HepG2 (cell line): ENCODE results near the gene CENATAC. TPM values are rescaled to one million over a fixed set of nuclear protein-coding genes. Genes with fewer than 3 reads are reported as not detected.

Experiments
- ASH2L ChIP-seq: fragments of 300-600, 200-600 bp; sonication (generic); IDR thresholded peaks from 2 replicates; pipeline ENCODE4 v1.7.0; 2017; ENCODE audit warnings: low read depth, mild to moderate bottlenecking, moderate library complexity, mixed read lengths, low read length; ENCODE audit not compliant: insufficient read length
- CC2D1A ChIP-seq: sonication (generic); formaldehyde crosslinking; IDR thresholded peaks from 2 replicates; pipeline ENCODE4 v1.8.1; 2023; ENCODE audit warnings: mild to moderate bottlenecking, missing genetic modification reagents
- EED ChIP-seq: sonication (generic); formaldehyde crosslinking; IDR thresholded peaks from 2 replicates; pipeline ENCODE4 v1.5.0; 2020; ENCODE audit warnings: mild to moderate bottlenecking, missing genetic modification reagents
- ETV6 ChIP-seq: sonication (generic); formaldehyde crosslinking; conservative IDR thresholded peaks from 2 replicates; pipeline ENCODE4 v1.4.0; 2020; ENCODE audit warnings: missing genetic modification reagents
- GATAD2A ChIP-seq: IDR thresholded peaks from 2 replicates; pipeline ENCODE4 v1.6.1; 2016
- GMEB2 ChIP-seq: IDR thresholded peaks from 2 replicates; pipeline ENCODE4 v1.6.1; 2016; ENCODE audit warnings: missing biosample characterization, missing genetic modification reagents, low read depth
- IRF9 ChIP-seq: sonication (generic); formaldehyde crosslinking; IDR thresholded peaks from 2 replicates; pipeline ENCODE4 v1.8.0; 2022; ENCODE audit warnings: missing genetic modification reagents, mild to moderate bottlenecking, borderline replicate concordance
- IRX3 ChIP-seq: sonication (generic); formaldehyde crosslinking; IDR thresholded peaks from 2 replicates; pipeline ENCODE4 v1.8.1; 2023; ENCODE audit warnings: mild to moderate bottlenecking, low read depth, missing genetic modification reagents, borderline replicate concordance
- KLF9 ChIP-seq: IDR thresholded peaks from 2 replicates; pipeline ENCODE4 v1.6.1; 2016; ENCODE audit warnings: low read depth
- MATR3 ChIP-seq: sonication (generic); formaldehyde crosslinking; IDR thresholded peaks from 2 replicates; pipeline ENCODE4 v1.4.0; 2020; ENCODE audit warnings: missing genetic modification reagents
- MBNL3 ChIP-seq: fragments of 250-450 bp; sonication (Bioruptor Pico); conservative IDR thresholded peaks from 2 replicates; pipeline ENCODE4 v1.8.0; 2022; ENCODE audit warnings: mild to moderate bottlenecking, inconsistent platforms
- MEF2D ChIP-seq: sonication (generic); formaldehyde crosslinking; IDR thresholded peaks from 2 replicates; pipeline ENCODE4 v1.5.1; 2020; ENCODE audit warnings: mild to moderate bottlenecking, missing genetic modification reagents
- MXD4 ChIP-seq: IDR thresholded peaks from 2 replicates; pipeline ENCODE4 v1.6.1; 2016; ENCODE audit warnings: mild to moderate bottlenecking, missing biosample characterization, missing genetic modification reagents
- PITX1 ChIP-seq: sonication (generic); formaldehyde crosslinking; IDR thresholded peaks from 2 replicates; pipeline ENCODE4 v1.5.1; 2020; ENCODE audit warnings: mild to moderate bottlenecking, missing genetic modification reagents
- RCOR2 ChIP-seq: IDR thresholded peaks from 2 replicates; pipeline ENCODE4 v1.6.1; 2016; ENCODE audit warnings: missing biosample characterization, missing genetic modification reagents
- SMAD1 ChIP-seq: sonication (generic); formaldehyde crosslinking; IDR thresholded peaks from 2 replicates; pipeline ENCODE4 v1.4.0; 2020; ENCODE audit warnings: missing genetic modification reagents, low read depth, mild to moderate bottlenecking, borderline replicate concordance
- SP4 ChIP-seq: sonication (generic); formaldehyde crosslinking; IDR thresholded peaks from 2 replicates; pipeline ENCODE4 v1.8.1; 2023; ENCODE audit warnings: mild to moderate bottlenecking, missing genetic modification reagents
- TEF ChIP-seq: sonication (generic); formaldehyde crosslinking; IDR thresholded peaks from 2 replicates; pipeline ENCODE4 v1.5.0; 2020; ENCODE audit warnings: missing genetic modification reagents
- ZFX ChIP-seq: sonication (generic); formaldehyde crosslinking; IDR thresholded peaks from 2 replicates; pipeline ENCODE4 v1.4.0; 2020; ENCODE audit warnings: mild to moderate bottlenecking, low read depth, missing genetic modification reagents, moderate library complexity
- ZFY ChIP-seq: sonication (generic); formaldehyde crosslinking; IDR thresholded peaks from 2 replicates; pipeline ENCODE4 v1.4.0; 2020; ENCODE audit warnings: missing genetic modification reagents
- ZNF20 ChIP-seq: sonication (generic); formaldehyde crosslinking; IDR thresholded peaks from 2 replicates; pipeline ENCODE4 v1.4.0; 2020; ENCODE audit warnings: mild to moderate bottlenecking, moderate library complexity, missing genetic modification reagents
- ZNF431 ChIP-seq: sonication (generic); formaldehyde crosslinking; IDR thresholded peaks from 2 replicates; pipeline ENCODE4 v1.9.0; 2022; ENCODE audit warnings: missing genetic modification reagents, low read depth, mild to moderate bottlenecking, borderline replicate concordance
- ZNF605 ChIP-seq: sonication (generic); formaldehyde crosslinking; IDR thresholded peaks from 2 replicates; pipeline ENCODE4 v1.8.0; 2022; ENCODE audit warnings: mild to moderate bottlenecking, missing genetic modification reagents
- ZNF746 ChIP-seq: sonication (generic); formaldehyde crosslinking; IDR thresholded peaks from 2 replicates; pipeline ENCODE4 v1.8.0; 2022; ENCODE audit warnings: mild to moderate bottlenecking, missing genetic modification reagents
- ZNF766 ChIP-seq: sonication (generic); formaldehyde crosslinking; IDR thresholded peaks from 2 replicates; pipeline ENCODE4 v1.5.0; 2020; ENCODE audit warnings: missing genetic modification reagents, borderline replicate concordance
- ZNF776 ChIP-seq: sonication (generic); formaldehyde crosslinking; IDR thresholded peaks from 2 replicates; pipeline ENCODE4 v1.4.0; 2020; ENCODE audit warnings: mild to moderate bottlenecking, missing genetic modification reagents
- ZNF788 ChIP-seq: sonication (generic); formaldehyde crosslinking; IDR thresholded peaks from 2 replicates; pipeline ENCODE4 v1.5.0; 2020; ENCODE audit warnings: mild to moderate bottlenecking, missing genetic modification reagents, borderline replicate concordance
- polyA plus RNA-seq, 8 experiments: library from polyadenylated mRNA; depleted of rRNA in 3 of 8; stranded (reverse) in 7 of 8; unstranded in 1 of 8; fragments of >200 nt; fragmentation: Illumina TruSeq in 4 of 8; extraction: Trizol in 4 of 8; gene quantifications; 2 replicates each; pipeline versions ENCODE4 v1.2.1 to v1.2.3, GENCODE V29; 2011 to 2016; ENCODE audit warnings: low read depth in 4 of 8, missing spikeins in 1 of 8, mixed read lengths in 1 of 8; ENCODE audit not compliant: insufficient read depth in 1 of 8
- total RNA-seq, 5 experiments: library from RNA; depleted of rRNA; stranded (reverse); fragments of >200 nt; fragmentation: Illumina TruSeq; extraction: Trizol; gene quantifications; 2 replicates each; pipeline ENCODE4 v1.2.3, GENCODE V29; 2016; ENCODE audit warnings: low read depth in 1 of 5

CENATAC gene
- total and polyA plus RNA-seq, 2 of the 13 experiments (the other 11 are each of a cell fraction or from before 2014, with no cell fraction given): 21.7 to 25.0 TPM

GRCh38 chr11:119029340-119030028 is 31.5 kb downstream of the CENATAC start (continued):
- TF ChIP-seq ZNF20 (CRISPR knock-in tag) (no peak), IRF9 (CRISPR knock-in tag) (no peak), ZFX (peak; percentile 76), ZNF766 (CRISPR knock-in tag) (no peak), ZNF788 (CRISPR knock-in tag) (no peak; the same call in 1 of the 2 replicates), ETV6 (CRISPR knock-in tag) (no peak), PITX1 (CRISPR knock-in tag) (peak; percentile 48; the same call in 1 of the 2 replicates), IRX3 (CRISPR knock-in tag) (0 out of 2 replicates have a peak, but pooled peaks have one; percentile 45), CC2D1A (CRISPR knock-in tag) (no peak), EED (CRISPR knock-in tag) (no peak), SP4 (CRISPR knock-in tag) (peak; percentile 68), MEF2D (CRISPR knock-in tag) (no peak), ZNF431 (CRISPR knock-in tag) (no peak), ZNF776 (CRISPR knock-in tag) (no peak), SMAD1 (0 out of 2 replicates have a peak, but pooled peaks have one; percentile 19), GATAD2A (CRISPR knock-in tag) (peak; percentile 54), ASH2L (no peak), ZFY (CRISPR knock-in tag) (no peak; the same call in 1 of the 2 replicates), MXD4 (CRISPR knock-in tag) (no peak), KLF9 (CRISPR knock-in tag) (no peak), GMEB2 (CRISPR knock-in tag) (no peak), RCOR2 (no peak), MATR3 (CRISPR knock-in tag) (no peak), TEF (CRISPR knock-in tag) (no peak), MBNL3 (CRISPR knock-in tag) (no peak), ZNF746 (no peak; the same call in 1 of the 2 replicates), ZNF605 (CRISPR knock-in tag) (no peak; the same call in 1 of the 2 replicates)
